HEK293 (cell line): Measurements from ENCODE around the gene RBM20.

Experiments used
- BCL11A ChIP-seq: fragments of 450-650 bp; formaldehyde crosslinking; IDR thresholded peaks from 2 replicates; pipeline ENCODE4 v1.5.1; 2016; ENCODE audit warnings: low read depth, missing biosample characterization, missing genetic modification characterization
- FEZF1 ChIP-seq: fragments of 450-650 bp; formaldehyde crosslinking; IDR thresholded peaks from 2 replicates; pipeline ENCODE4 v1.5.1; 2016; ENCODE audit warnings: missing biosample characterization, missing genetic modification characterization
- GLIS2 ChIP-seq: fragments of 450-650 bp; formaldehyde crosslinking; IDR thresholded peaks from 2 replicates; pipeline ENCODE4 v1.5.1; 2016; ENCODE audit warnings: missing biosample characterization, missing genetic modification characterization
- KLF16 ChIP-seq: fragments of 450-650 bp; formaldehyde crosslinking; IDR thresholded peaks from 2 replicates; pipeline ENCODE4 v1.5.1; 2017; ENCODE audit warnings: missing biosample characterization, missing genetic modification characterization
- REPIN1 ChIP-seq: fragments of 450-650 bp; formaldehyde crosslinking; IDR thresholded peaks from 2 replicates; pipeline ENCODE4 v1.5.1; 2017; ENCODE audit warnings: missing biosample characterization, missing genetic modification characterization, low read depth
- SP7 ChIP-seq: fragments of 450-650 bp; formaldehyde crosslinking; IDR thresholded peaks from 2 replicates; pipeline ENCODE4 v1.5.1; 2016; ENCODE audit warnings: missing biosample characterization, missing genetic modification characterization
- ZBTB20 ChIP-seq: fragments of 450-650 bp; formaldehyde crosslinking; IDR thresholded peaks from 2 replicates; pipeline ENCODE4 v1.5.1; 2016; ENCODE audit warnings: missing biosample characterization, missing genetic modification characterization
- ZBTB8A ChIP-seq: fragments of 450-650 bp; formaldehyde crosslinking; IDR thresholded peaks from 2 replicates; pipeline ENCODE4 v1.5.1; 2016; ENCODE audit warnings: missing biosample characterization, missing genetic modification characterization
- ZFHX2 ChIP-seq: fragments of 450-650 bp; formaldehyde crosslinking; conservative IDR thresholded peaks from 2 replicates; pipeline ENCODE4 v1.5.1; 2016; ENCODE audit warnings: missing biosample characterization, missing genetic modification characterization
- ZFP3 ChIP-seq: fragments of 450-650 bp; formaldehyde crosslinking; IDR thresholded peaks from 2 replicates; pipeline ENCODE4 v1.5.1; 2016; ENCODE audit warnings: low read depth, missing biosample characterization, missing genetic modification characterization
- ZNF155 ChIP-seq: fragments of 450-650 bp; formaldehyde crosslinking; IDR thresholded peaks from 2 replicates; pipeline ENCODE4 v1.5.1; 2016; ENCODE audit warnings: missing biosample characterization, missing genetic modification characterization
- ZNF169 ChIP-seq: fragments of 450-650 bp; formaldehyde crosslinking; IDR thresholded peaks from 2 replicates; pipeline ENCODE4 v1.5.1; 2016; ENCODE audit warnings: missing biosample characterization, missing genetic modification characterization
- ZNF184 ChIP-seq: fragments of 450-650 bp; IDR thresholded peaks from 2 replicates; pipeline ENCODE4 v1.5.1; 2018; ENCODE audit warnings: missing biosample characterization, mild to moderate bottlenecking, missing genetic modification characterization
- ZNF202 ChIP-seq: fragments of 450-650 bp; formaldehyde crosslinking; IDR thresholded peaks from 2 replicates; pipeline ENCODE4 v1.5.1; 2016; ENCODE audit warnings: missing biosample characterization, missing genetic modification characterization, borderline replicate concordance
- ZNF239 ChIP-seq: fragments of 450-650 bp; formaldehyde crosslinking; IDR thresholded peaks from 2 replicates; pipeline ENCODE4 v1.5.1; 2016; ENCODE audit warnings: missing biosample characterization, missing genetic modification characterization
- ZNF335 ChIP-seq: fragments of 450-650 bp; formaldehyde crosslinking; conservative IDR thresholded peaks from 2 replicates; pipeline ENCODE4 v1.5.1; 2016; ENCODE audit warnings: missing biosample characterization, missing genetic modification characterization
- ZNF394 ChIP-seq: fragments of 450-650 bp; formaldehyde crosslinking; IDR thresholded peaks from 2 replicates; pipeline ENCODE4 v1.5.1; 2016; ENCODE audit warnings: missing biosample characterization, missing genetic modification characterization, mild to moderate bottlenecking, moderate library complexity, borderline replicate concordance
- ZNF433 ChIP-seq: fragments of 450-650 bp; formaldehyde crosslinking; IDR thresholded peaks from 2 replicates; pipeline ENCODE4 v1.5.1; 2016; ENCODE audit warnings: missing biosample characterization, missing genetic modification characterization, low read depth
- ZNF549 ChIP-seq: fragments of 450-650 bp; IDR thresholded peaks from 2 replicates; pipeline ENCODE4 v1.5.1; 2018; ENCODE audit warnings: missing biosample characterization, missing genetic modification characterization, mild to moderate bottlenecking, inconsistent platforms, moderate library complexity
- ZNF558 ChIP-seq: fragments of 450-650 bp; formaldehyde crosslinking; IDR thresholded peaks from 2 replicates; pipeline ENCODE4 v1.5.1; 2016; ENCODE audit warnings: missing biosample characterization, missing genetic modification characterization
- ZNF600 ChIP-seq: fragments of 450-650 bp; formaldehyde crosslinking; IDR thresholded peaks from 2 replicates; pipeline ENCODE4 v1.5.1; 2016; ENCODE audit warnings: missing biosample characterization, missing genetic modification characterization
- ZNF623 ChIP-seq: fragments of 450-650 bp; formaldehyde crosslinking; IDR thresholded peaks from 2 replicates; pipeline ENCODE4 v1.5.1; 2016; ENCODE audit warnings: missing biosample characterization, missing genetic modification characterization
- ZNF626 ChIP-seq: fragments of 450-650 bp; sonication (Bioruptor Pico); formaldehyde crosslinking; IDR thresholded peaks from 2 replicates; pipeline ENCODE4 v1.5.1; 2018; ENCODE audit warnings: missing biosample characterization, missing genetic modification characterization, inconsistent platforms
- ZNF670 ChIP-seq: fragments of 450-650 bp; formaldehyde crosslinking; IDR thresholded peaks from 2 replicates; pipeline ENCODE4 v1.5.1; 2016; ENCODE audit warnings: missing biosample characterization, missing genetic modification characterization, low read depth
- TF ChIP-seq, protein P1 (sequence below): fragments of 450-650 bp; formaldehyde crosslinking; IDR thresholded peaks from 2 replicates; pipeline ENCODE4 v1.5.1; 2016; ENCODE audit warnings: missing biosample characterization, missing genetic modification characterization
- TF ChIP-seq, protein P2 (sequence below): fragments of 450-650 bp; formaldehyde crosslinking; IDR thresholded peaks from 2 replicates; pipeline ENCODE4 v1.5.1; 2016; ENCODE audit warnings: missing biosample characterization, missing genetic modification characterization
- TF ChIP-seq, protein P3 (sequence below): fragments of 450-650 bp; formaldehyde crosslinking; IDR thresholded peaks from 2 replicates; pipeline ENCODE4 v1.5.1; 2016; ENCODE audit warnings: missing biosample characterization, missing genetic modification characterization
- TF ChIP-seq, protein P4 (sequence below): fragments of 450-650 bp; formaldehyde crosslinking; IDR thresholded peaks from 2 replicates; pipeline ENCODE4 v1.5.1; 2016; ENCODE audit warnings: missing biosample characterization, missing genetic modification characterization
- TF ChIP-seq, protein P5 (sequence below): fragments of 450-650 bp; formaldehyde crosslinking; IDR thresholded peaks from 2 replicates; pipeline ENCODE4 v1.5.1; 2016; ENCODE audit warnings: missing biosample characterization, missing genetic modification characterization, low read depth
- TF ChIP-seq, protein P6 (sequence below): fragments of 450-650 bp; formaldehyde crosslinking; IDR thresholded peaks from 2 replicates; pipeline ENCODE4 v1.5.1; 2016; ENCODE audit warnings: missing biosample characterization, missing genetic modification characterization

The RBM20 gene

DNA sequence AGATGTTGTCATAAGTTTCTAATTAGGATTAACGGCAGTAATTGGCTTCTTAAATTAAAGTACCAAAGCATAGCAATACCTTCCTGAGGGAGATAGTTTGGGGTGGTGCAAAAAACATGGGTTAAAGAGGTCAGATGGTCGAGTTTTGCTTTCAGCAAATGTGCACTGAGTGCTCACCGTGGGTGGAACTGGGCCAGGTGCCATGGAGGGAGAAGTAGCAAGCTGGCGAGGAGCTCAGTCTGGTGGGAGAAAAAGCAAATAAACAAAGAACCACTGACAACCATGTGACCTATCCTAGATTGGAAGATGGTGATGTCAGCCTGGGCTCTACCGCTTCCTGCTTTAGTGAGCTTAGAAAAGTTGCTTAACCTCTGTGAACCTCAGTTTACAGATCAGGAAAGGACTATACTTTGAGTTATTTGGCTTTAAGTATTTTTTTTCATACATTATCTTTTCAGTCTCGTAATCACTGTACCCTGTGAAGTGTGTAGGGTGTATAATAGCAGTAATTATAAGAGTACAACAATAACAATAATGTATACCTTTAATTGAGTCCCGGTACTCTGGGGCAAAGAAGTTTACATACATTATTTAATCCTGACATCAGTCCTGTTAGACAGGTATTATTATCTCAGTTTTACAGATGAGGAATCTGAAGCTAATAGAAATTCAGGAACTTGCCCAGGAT lies 158.6 kb downstream of the RBM20 start (continued):
- no peak for TF ChIP-seq ZNF239
- peak; percentile 65; the same call in 1 of the 2 replicates for TF ChIP-seq ZNF600
- no peak for TF ChIP-seq ZNF202
- TF ChIP-seq, protein P1, sequence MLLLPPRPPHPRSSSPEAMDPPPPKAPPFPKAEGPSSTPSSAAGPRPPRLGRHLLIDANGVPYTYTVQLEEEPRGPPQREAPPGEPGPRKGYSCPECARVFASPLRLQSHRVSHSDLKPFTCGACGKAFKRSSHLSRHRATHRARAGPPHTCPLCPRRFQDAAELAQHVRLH (tag by site-specific recombination) = peak; percentile 64
- TF ChIP-seq ZNF558 (tag by site-specific recombination) = peak; percentile 13; the same call in 1 of the 2 replicates
- TF ChIP-seq ZNF433 (tag by site-specific recombination) = no peak
- TF ChIP-seq ZBTB8A = peak; percentile 40; the same call in 1 of the 2 replicates
- TF ChIP-seq ZNF335 = no peak
- no peak for TF ChIP-seq REPIN1 (tag by site-specific recombination)
- no peak for TF ChIP-seq ZBTB20 (tag by site-specific recombination)
- TF ChIP-seq, protein P2, sequence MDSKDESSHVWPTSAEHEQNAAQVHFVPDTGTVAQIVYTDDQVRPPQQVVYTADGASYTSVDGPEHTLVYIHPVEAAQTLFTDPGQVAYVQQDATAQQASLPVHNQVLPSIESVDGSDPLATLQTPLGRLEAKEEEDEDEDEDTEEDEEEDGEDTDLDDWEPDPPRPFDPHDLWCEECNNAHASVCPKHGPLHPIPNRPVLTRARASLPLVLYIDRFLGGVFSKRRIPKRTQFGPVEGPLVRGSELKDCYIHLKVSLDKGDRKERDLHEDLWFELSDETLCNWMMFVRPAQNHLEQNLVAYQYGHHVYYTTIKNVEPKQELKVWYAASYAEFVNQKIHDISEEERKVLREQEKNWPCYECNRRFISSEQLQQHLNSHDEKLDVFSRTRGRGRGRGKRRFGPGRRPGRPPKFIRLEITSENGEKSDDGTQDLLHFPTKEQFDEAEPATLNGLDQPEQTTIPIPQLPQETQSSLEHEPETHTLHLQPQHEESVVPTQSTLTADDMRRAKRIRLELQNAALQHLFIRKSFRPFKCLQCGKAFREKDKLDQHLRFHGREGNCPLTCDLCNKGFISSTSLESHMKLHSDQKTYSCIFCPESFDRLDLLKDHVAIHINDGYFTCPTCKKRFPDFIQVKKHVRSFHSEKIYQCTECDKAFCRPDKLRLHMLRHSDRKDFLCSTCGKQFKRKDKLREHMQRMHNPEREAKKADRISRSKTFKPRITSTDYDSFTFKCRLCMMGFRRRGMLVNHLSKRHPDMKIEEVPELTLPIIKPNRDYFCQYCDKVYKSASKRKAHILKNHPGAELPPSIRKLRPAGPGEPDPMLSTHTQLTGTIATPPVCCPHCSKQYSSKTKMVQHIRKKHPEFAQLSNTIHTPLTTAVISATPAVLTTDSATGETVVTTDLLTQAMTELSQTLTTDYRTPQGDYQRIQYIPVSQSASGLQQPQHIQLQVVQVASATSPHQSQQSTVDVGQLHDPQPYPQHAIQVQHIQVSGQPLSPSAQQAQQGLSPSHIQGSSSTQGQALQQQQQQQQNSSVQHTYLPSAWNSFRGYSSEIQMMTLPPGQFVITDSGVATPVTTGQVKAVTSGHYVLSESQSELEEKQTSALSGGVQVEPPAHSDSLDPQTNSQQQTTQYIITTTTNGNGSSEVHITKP = no peak
- no peak for TF ChIP-seq ZNF169 (tag by site-specific recombination)
- peak; percentile 99 for TF ChIP-seq ZNF394 (tag by site-specific recombination)
- TF ChIP-seq GLIS2 (tag by site-specific recombination) = no peak
- TF ChIP-seq ZFHX2 (tag by site-specific recombination) = peak; percentile 96
- no peak for TF ChIP-seq KLF16 (tag by site-specific recombination)
- TF ChIP-seq, protein P3, sequence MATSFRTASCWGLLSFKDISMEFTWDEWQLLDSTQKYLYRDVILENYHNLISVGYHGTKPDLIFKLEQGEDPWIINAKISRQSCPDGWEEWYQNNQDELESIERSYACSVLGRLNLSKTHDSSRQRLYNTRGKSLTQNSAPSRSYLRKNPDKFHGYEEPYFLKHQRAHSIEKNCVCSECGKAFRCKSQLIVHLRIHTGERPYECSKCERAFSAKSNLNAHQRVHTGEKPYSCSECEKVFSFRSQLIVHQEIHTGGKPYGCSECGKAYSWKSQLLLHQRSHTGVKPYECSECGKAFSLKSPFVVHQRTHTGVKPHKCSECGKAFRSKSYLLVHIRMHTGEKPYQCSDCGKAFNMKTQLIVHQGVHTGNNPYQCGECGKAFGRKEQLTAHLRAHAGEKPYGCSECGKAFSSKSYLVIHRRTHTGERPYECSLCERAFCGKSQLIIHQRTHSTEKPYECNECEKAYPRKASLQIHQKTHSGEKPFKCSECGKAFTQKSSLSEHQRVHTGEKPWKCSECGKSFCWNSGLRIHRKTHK = no peak
- TF ChIP-seq, protein P4, sequence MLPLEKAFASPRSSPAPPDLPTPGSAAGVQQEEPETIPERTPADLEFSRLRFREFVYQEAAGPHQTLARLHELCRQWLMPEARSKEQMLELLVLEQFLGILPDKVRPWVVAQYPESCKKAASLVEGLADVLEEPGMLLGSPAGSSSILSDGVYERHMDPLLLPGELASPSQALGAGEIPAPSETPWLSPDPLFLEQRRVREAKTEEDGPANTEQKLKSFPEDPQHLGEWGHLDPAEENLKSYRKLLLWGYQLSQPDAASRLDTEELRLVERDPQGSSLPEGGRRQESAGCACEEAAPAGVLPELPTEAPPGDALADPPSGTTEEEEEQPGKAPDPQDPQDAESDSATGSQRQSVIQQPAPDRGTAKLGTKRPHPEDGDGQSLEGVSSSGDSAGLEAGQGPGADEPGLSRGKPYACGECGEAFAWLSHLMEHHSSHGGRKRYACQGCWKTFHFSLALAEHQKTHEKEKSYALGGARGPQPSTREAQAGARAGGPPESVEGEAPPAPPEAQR (tag by site-specific recombination) = no peak
- peak; percentile 58 for TF ChIP-seq FEZF1 (tag by site-specific recombination)
- peak; percentile 63; the same call in 1 of the 2 replicates for TF ChIP-seq ZNF184
- TF ChIP-seq ZNF626 (tag by site-specific recombination) = no peak
- TF ChIP-seq BCL11A (tag by site-specific recombination) = peak; percentile 80
- no peak for TF ChIP-seq ZNF155
- no peak for TF ChIP-seq ZNF623 (tag by site-specific recombination)
- TF ChIP-seq ZNF549 (tag by site-specific recombination) = no peak
- no peak for TF ChIP-seq ZNF670
- peak; percentile 94 for TF ChIP-seq SP7 (tag by site-specific recombination)
- no peak for TF ChIP-seq ZFP3 (tag by site-specific recombination)
- TF ChIP-seq, protein P5, sequence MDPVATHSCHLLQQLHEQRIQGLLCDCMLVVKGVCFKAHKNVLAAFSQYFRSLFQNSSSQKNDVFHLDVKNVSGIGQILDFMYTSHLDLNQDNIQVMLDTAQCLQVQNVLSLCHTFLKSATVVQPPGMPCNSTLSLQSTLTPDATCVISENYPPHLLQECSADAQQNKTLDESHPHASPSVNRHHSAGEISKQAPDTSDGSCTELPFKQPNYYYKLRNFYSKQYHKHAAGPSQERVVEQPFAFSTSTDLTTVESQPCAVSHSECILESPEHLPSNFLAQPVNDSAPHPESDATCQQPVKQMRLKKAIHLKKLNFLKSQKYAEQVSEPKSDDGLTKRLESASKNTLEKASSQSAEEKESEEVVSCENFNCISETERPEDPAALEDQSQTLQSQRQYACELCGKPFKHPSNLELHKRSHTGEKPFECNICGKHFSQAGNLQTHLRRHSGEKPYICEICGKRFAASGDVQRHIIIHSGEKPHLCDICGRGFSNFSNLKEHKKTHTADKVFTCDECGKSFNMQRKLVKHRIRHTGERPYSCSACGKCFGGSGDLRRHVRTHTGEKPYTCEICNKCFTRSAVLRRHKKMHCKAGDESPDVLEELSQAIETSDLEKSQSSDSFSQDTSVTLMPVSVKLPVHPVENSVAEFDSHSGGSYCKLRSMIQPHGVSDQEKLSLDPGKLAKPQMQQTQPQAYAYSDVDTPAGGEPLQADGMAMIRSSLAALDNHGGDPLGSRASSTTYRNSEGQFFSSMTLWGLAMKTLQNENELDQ (tag by site-specific recombination) = no peak
- TF ChIP-seq, protein P6, sequence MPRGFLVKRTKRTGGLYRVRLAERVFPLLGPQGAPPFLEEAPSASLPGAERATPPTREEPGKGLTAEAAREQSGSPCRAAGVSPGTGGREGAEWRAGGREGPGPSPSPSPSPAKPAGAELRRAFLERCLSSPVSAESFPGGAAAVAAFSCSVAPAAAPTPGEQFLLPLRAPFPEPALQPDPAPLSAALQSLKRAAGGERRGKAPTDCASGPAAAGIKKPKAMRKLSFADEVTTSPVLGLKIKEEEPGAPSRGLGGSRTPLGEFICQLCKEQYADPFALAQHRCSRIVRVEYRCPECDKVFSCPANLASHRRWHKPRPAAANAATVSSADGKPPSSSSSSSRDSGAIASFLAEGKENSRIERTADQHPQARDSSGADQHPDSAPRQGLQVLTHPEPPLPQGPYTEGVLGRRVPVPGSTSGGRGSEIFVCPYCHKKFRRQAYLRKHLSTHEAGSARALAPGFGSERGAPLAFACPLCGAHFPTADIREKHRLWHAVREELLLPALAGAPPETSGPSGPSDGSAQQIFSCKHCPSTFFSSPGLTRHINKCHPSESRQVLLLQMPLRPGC (tag by site-specific recombination) = peak; percentile 73; the same call in 1 of the 2 replicates
